PFSK-1 (cell line): ENCODE measurements around the gene KCNB1.

Experiments
- FOXP2 ChIP-seq: optimal IDR thresholded peaks from 2 replicates; pipeline ENCODE3; 2011; ENCODE audit warnings: borderline replicate concordance, control low read depth, inconsistent platforms; ENCODE audit not compliant: insufficient read depth; ENCODE audit errors: extremely low read length, extremely low read depth
- POLR2AphosphoS5 ChIP-seq: IDR thresholded peaks from 2 replicates; pipeline ENCODE4 v1.6.1; 2012; ENCODE audit warnings: low read depth, mild to moderate bottlenecking, control low read depth, low read length, moderate library complexity
- REST ChIP-seq, 2 experiments: IDR thresholded peaks; 2 replicates each; pipeline versions ENCODE4 v1.6.1 to v1.8.0; 2011 to 2012; ENCODE audit warnings: low read depth in 2 of 2, low read length in 2 of 2, control low read depth in 1 of 2, inconsistent platforms in 1 of 2, mild to moderate bottlenecking in 1 of 2, moderate library complexity in 1 of 2; ENCODE audit not compliant: insufficient read depth in 1 of 2
- SIN3A ChIP-seq: IDR thresholded peaks from 2 replicates; pipeline ENCODE4 v1.6.1; 2012; ENCODE audit warnings: mild to moderate bottlenecking, low read length, moderate library complexity, borderline replicate concordance; ENCODE audit not compliant: insufficient read depth
- TAF1 ChIP-seq: IDR thresholded peaks from 2 replicates; pipeline ENCODE4 v1.6.1; 2012; ENCODE audit warnings: low read length, control low read depth, borderline replicate concordance; ENCODE audit not compliant: insufficient read depth

The KCNB1 gene

DNA sequence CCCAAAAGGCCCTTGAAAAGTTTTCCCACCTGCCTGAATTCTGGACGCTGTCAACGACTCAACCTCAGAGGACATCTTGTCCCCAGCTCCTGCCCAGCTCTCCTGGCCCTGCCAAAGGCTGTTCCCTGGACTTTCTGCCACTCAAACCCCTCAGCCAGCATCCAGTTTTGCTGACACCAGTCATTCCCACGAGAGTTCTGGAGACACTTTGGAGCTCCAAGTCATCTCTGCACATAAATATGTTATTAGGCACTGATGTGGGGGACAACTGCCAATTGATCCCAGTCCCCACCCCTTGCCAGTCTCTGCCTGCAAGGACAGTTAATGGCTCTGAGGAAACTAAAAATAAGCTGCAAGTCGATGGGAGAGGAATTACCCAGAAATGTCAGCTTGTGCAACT lies 38.9 kb upstream of the KCNB1 start:
- no peak for TF ChIP-seq SIN3A
- no peak for TF ChIP-seq REST (IDR thresholded peaks at IDR 0.05; ENCODE audit: insufficient read depth in 1 of 2, low read depth in 2 of 2, low read length in 2 of 2)
- no peak for TF ChIP-seq FOXP2
- TF ChIP-seq POLR2AphosphoS5 = no peak
- no peak for TF ChIP-seq TAF1

DNA sequence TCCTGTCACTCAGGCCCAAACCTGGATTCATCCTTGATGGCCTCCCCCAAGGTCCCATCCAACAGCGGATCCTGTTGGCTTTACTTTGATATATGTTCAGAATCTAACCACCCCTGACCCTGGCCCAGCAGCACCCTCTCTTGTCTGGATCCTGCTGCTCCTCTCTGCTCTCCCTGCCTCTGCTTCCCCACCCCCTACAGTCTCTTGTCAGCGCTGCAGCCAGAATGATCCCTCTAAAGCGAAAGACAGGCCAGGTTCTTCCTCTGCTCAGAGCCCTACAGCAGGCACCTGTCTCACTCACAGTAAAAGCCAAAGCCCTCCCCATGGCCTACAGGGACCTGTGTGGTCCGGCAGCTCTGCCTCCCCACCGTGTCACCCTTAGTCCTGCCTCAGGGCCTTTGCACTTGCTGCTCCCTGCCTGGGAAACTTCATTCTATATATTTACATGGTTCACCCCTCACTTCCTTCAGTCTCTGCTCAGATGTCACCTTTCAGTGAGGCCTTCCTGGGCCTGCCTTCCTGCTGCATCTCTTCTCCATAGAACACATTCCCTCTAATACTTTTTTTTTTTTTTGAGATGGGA lies 37.4 kb upstream of the KCNB1 start:
- no peak for TF ChIP-seq TAF1
- TF ChIP-seq POLR2AphosphoS5 = no peak
- no peak for TF ChIP-seq FOXP2
- no peak for TF ChIP-seq SIN3A
- no peak for TF ChIP-seq REST (IDR thresholded peaks at IDR 0.05; ENCODE audit: insufficient read depth in 1 of 2, low read depth in 2 of 2, low read length in 2 of 2)

GRCh38 chr20:49519212-49519712 lies 36.8 kb upstream of the KCNB1 start:
- no peak for TF ChIP-seq POLR2AphosphoS5
- TF ChIP-seq TAF1 = no peak

- TF ChIP-seq FOXP2 (no peak), REST (IDR thresholded peaks at IDR 0.05; ENCODE audit: insufficient read depth in 1 of 2, low read depth in 2 of 2, low read length in 2 of 2) (no peak), POLR2AphosphoS5 (no peak), TAF1 (no peak), SIN3A (no peak)
Observed at GRCh38 chr20:49518576-49518975, 36.1 kb upstream of the KCNB1 start.

DNA sequence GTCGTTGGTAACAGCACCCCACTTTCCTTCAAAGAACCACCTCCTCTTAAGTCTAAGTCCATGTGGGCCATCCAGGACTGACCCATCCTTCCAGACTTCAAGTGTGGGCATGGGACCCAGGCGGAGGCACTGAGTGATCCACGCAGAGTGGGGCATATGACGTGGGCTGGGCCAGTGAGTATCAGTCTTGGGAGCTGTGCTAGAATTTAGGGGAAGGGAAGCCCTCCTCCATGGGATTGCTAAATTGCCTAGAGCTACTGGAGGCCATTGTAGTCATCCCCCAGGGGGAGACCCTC lies 35.3 kb upstream of the KCNB1 start:
- TF ChIP-seq REST (IDR thresholded peaks at IDR 0.05; ENCODE audit: insufficient read depth in 1 of 2, low read depth in 2 of 2, low read length in 2 of 2) (no peak), POLR2AphosphoS5 (no peak), SIN3A (no peak), TAF1 (no peak)
